ENCODE measurements around the gene CENPS. TPM values are rescaled to one million over a fixed set of nuclear protein-coding genes. Genes with fewer than 3 reads are reported as not detected.

The CENPS gene
- total and polyA plus RNA-seq, 2 of the 8 experiments (the other 6 are each of a cell fraction or from before 2014, with no cell fraction given), result 7.8 to 20.3 TPM

DNA sequence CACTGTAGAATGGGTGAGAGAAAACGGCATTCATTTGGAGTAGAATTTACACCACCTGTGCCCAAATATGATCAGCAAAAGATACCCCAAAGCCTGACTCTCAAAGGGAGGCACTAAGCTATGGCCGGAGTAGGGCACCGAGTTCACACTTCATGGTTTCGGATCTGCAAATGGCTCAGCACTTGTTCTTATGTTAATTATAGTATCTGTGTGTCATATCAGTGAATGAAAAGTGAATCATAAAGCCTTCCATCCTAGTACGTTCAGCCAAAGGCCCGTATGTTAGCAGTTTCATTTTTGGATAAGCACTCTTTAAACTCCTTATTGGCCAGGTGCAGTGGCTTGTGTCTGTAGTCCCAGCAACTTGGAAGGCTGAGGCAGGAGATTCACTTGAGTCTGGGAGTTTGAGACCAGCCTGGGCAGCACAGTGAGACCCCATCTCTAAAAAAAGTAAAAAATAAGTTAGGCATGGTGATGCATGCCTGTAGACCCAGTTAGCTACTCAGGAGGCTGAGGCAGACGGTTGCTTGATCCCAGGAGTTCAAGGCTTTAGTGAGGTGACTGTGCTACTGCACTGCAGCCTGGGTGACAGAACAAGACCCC is 14.7 kb downstream of the CENPS start (continued):
- TF ChIP-seq RXRA (IDR thresholded peaks at IDR 0.05; ENCODE audit: insufficient read depth, low read depth, low read length) (no peak), RBBP5 (IDR thresholded peaks at IDR 0.05; ENCODE audit: borderline replicate concordance, low read depth, low read length) (no peak)

Data from H1 (cell line).